K562 (cell line): ENCODE results near the gene IFNA14. TPM values are rescaled to one million over a fixed set of nuclear protein-coding genes. Genes with fewer than 3 reads are reported as not detected.
"Not testable (repeated sequence)": the region's sequence is repeated elsewhere in the genome, so short reads cannot be mapped to it uniquely, and the experiment has no call there.

ENCODE experiments used
- ATAC-seq: fragments of 200-7000 bp; cut with Tn5 transposase; 3 replicates; pipeline ENCODE4 v1.9.1; 2020; ENCODE audit warnings: moderate library complexity
- BruUV-seq: library from RNA; stranded (reverse); fragments of 400-500 nt; replicated peaks from 2 replicates; lab custom pipeline; 2021; lab: Mats Ljungman, UMichigan
- CTCF ChIA-PET: fragments of 300-600 bp; formaldehyde crosslinking; extraction: SDS; loops from one replicate; lab custom pipeline; 2021; ENCODE audit warnings: low intra/inter-chr PET ratio; lab: Yijun Ruan, JAX
- POLR2A ChIA-PET: fragments of 300-600, 350-650 bp; sonication (Branson Sonifier 250); formaldehyde crosslinking; extraction: SDS; loops from one replicate; lab custom pipeline; 2021; ENCODE audit warnings: antibody characterized with exemption, inconsistent platforms; lab: Yijun Ruan, JAX
- DNase-seq, 4 experiments: peaks; one replicate each; pipeline versions ENCODE4 v3.0.0 to v3.0.0-alpha.2; 2011 to 2018; ENCODE audit warnings: low spot score in 3 of 4, mixed read lengths in 3 of 4; ENCODE audit errors: extremely low read depth in 1 of 4
- FAIRE-seq: peaks from 2 replicates; lab custom pipeline; 2011; peaks lifted over from hg19 to GRCh38; lab: Jason Lieb, UNC
- H2AFZ ChIP-seq: 2 replicates; pipeline ENCODE4 v1.6.0; 2011; ENCODE audit warnings: low read depth, low read length, control low read depth, inconsistent platforms
- H3K27ac ChIP-seq: fragments of 200-600 bp; 3 replicates; pipeline ENCODE4 v1.8.0; 2011; ENCODE audit warnings: low read depth, mild to moderate bottlenecking, control low read depth, inconsistent platforms, low read length, moderate library complexity, mixed read lengths; ENCODE audit errors: extremely low read depth
- H3K27me3 ChIP-seq, 2 experiments: fragments of 300-600 bp in 1 of 2; 2 replicates in 1 of 2; 3 replicates in 1 of 2; pipeline versions ENCODE4 v1.6.0 to v1.8.0; 2011; ENCODE audit warnings: inconsistent platforms in 2 of 2, low read length in 2 of 2, mild to moderate bottlenecking in 1 of 2, mixed read lengths in 1 of 2, moderate library complexity in 1 of 2; ENCODE audit not compliant: control insufficient read depth in 2 of 2, insufficient read depth in 2 of 2
- H3K36me3 ChIP-seq: fragments of 300-600 bp; 3 replicates; pipeline ENCODE4 v1.8.0; 2011; ENCODE audit warnings: mild to moderate bottlenecking, low read length, inconsistent platforms; ENCODE audit not compliant: control insufficient read depth, insufficient read depth
- H3K4me1 ChIP-seq, 2 experiments: fragments of 200-600 bp in 1 of 2; replicated peaks in 1 of 2; 2 replicates in 1 of 2; 3 replicates in 1 of 2; pipeline versions ENCODE4 v1.5.1 to v1.8.0; 2011; ENCODE audit warnings: inconsistent platforms in 2 of 2, low read length in 2 of 2, mild to moderate bottlenecking in 1 of 2, mixed read lengths in 1 of 2, moderate library complexity in 1 of 2; ENCODE audit not compliant: control insufficient read depth in 2 of 2, insufficient read depth in 2 of 2
- H3K4me2 ChIP-seq: 2 replicates; pipeline ENCODE4 v1.6.1; 2011; ENCODE audit warnings: low read length, control low read depth, inconsistent platforms, mixed read lengths; ENCODE audit not compliant: insufficient read depth
- H3K4me3 ChIP-seq: fragments of 200-600 bp; sonication (generic), shearing (Covaris generic); 2 replicates; pipeline ENCODE4 v1.5.1; 2016; ENCODE audit warnings: control low read depth, inconsistent platforms
- H3K79me2 ChIP-seq: fragments of 200-600 bp; 3 replicates; pipeline ENCODE4 v1.8.0; 2011; ENCODE audit warnings: low read length, inconsistent platforms; ENCODE audit not compliant: control insufficient read depth, insufficient read depth
- H3K9ac ChIP-seq, 2 experiments: 2 replicates each; pipeline versions ENCODE4 v1.6.0 to v1.6.1; 2011; ENCODE audit warnings: low read depth in 2 of 2, low read length in 2 of 2, control low read depth in 1 of 2, inconsistent platforms in 1 of 2, mild to moderate bottlenecking in 1 of 2, mixed read lengths in 1 of 2; ENCODE audit not compliant: insufficient read depth in 1 of 2
- H3K9me1 ChIP-seq: one replicate; pipeline ENCODE4 v1.6.0; 2011; ENCODE audit warnings: inconsistent platforms, mild to moderate bottlenecking, low read length, moderate library complexity; ENCODE audit not compliant: control insufficient read depth, insufficient read depth
- H3K9me3 ChIP-seq: replicated peaks from 2 replicates; pipeline ENCODE4 v1.5.1; 2011; ENCODE audit warnings: low read depth, low read length, inconsistent platforms; ENCODE audit not compliant: control insufficient read depth, insufficient read depth
- H4K20me1 ChIP-seq: replicated peaks from 2 replicates; pipeline ENCODE4 v1.6.1; 2011; ENCODE audit warnings: low read length, inconsistent platforms, mixed read lengths; ENCODE audit not compliant: control insufficient read depth, insufficient read depth
- ARNT ChIP-seq, 2 experiments: fragments of 450-650 bp; IDR thresholded peaks; 2 replicates each; pipeline ENCODE4 v1.6.1; 2016; ENCODE audit warnings: mild to moderate bottlenecking in 1 of 2
- BDP1 ChIP-seq: IDR thresholded peaks from 3 replicates; pipeline ENCODE4 v1.6.1; 2011; ENCODE audit not compliant: insufficient read length, insufficient read depth
- CBX1 ChIP-seq: sonication (generic); IDR thresholded peaks from 2 replicates; pipeline ENCODE4 v1.6.1; 2016; ENCODE audit warnings: antibody characterized with exemption, low read depth, mild to moderate bottlenecking
- GATAD2A ChIP-seq: fragments of 450-650 bp; IDR thresholded peaks from 2 replicates; pipeline ENCODE4 v1.6.1; 2017
- HDAC1 ChIP-seq, 2 experiments: fragments of 450-650 bp; IDR thresholded peaks; 2 replicates each; pipeline ENCODE4 v1.6.1; 2016 to 2017; ENCODE audit warnings: inconsistent platforms in 1 of 2, mild to moderate bottlenecking in 1 of 2, moderate library complexity in 1 of 2
- HDAC3 ChIP-seq: fragments of 450-650 bp; IDR thresholded peaks from 2 replicates; pipeline ENCODE4 v1.6.1; 2018; ENCODE audit warnings: borderline replicate concordance, mild to moderate bottlenecking, moderate library complexity; ENCODE audit not compliant: partially characterized antibody
- KLF1 ChIP-seq: fragments of 450-650 bp; IDR thresholded peaks from 2 replicates; pipeline ENCODE4 v1.6.1; 2016; ENCODE audit warnings: missing genetic modification characterization, missing compliant biosample characterization
- MTA3 ChIP-seq: fragments of 450-650 bp; formaldehyde crosslinking; IDR thresholded peaks from 2 replicates; pipeline ENCODE4 v1.6.1; 2017; ENCODE audit warnings: mild to moderate bottlenecking, borderline replicate concordance
- NCOA4 ChIP-seq: fragments of 450-650 bp; IDR thresholded peaks from 2 replicates; pipeline ENCODE4 v1.6.1; 2018; ENCODE audit warnings: mild to moderate bottlenecking; ENCODE audit not compliant: partially characterized antibody
- NELFE ChIP-seq: IDR thresholded peaks from 2 replicates; pipeline ENCODE4 v1.6.1; 2011; ENCODE audit warnings: mild to moderate bottlenecking; ENCODE audit not compliant: insufficient read depth, insufficient read length
- PURB ChIP-seq: sonication (generic); formaldehyde crosslinking; IDR thresholded peaks from 2 replicates; pipeline ENCODE4 v1.9.0; 2021; ENCODE audit warnings: low read depth, mild to moderate bottlenecking, missing genetic modification reagents
- RBM15 ChIP-seq: fragments of 200-400 bp; formaldehyde crosslinking; IDR thresholded peaks from 2 replicates; pipeline ENCODE4 v1.6.1; 2018; ENCODE audit warnings: mild to moderate bottlenecking, low read length, moderate library complexity; ENCODE audit not compliant: insufficient read depth
- RNF2 ChIP-seq: sonication (generic); IDR thresholded peaks from 2 replicates; pipeline ENCODE4 v1.6.1; 2016
- TFAM ChIP-seq: fragments of 250-450 bp; sonication (Bioruptor Pico); conservative IDR thresholded peaks from 2 replicates; pipeline ENCODE4 v1.5.0; 2021; ENCODE audit warnings: mild to moderate bottlenecking, moderate library complexity
- ZBTB8A ChIP-seq: fragments of 450-650 bp; IDR thresholded peaks from 2 replicates; pipeline ENCODE4 v1.6.1; 2018; ENCODE audit warnings: mild to moderate bottlenecking, moderate library complexity; ENCODE audit not compliant: partially characterized antibody
- ZNF507 ChIP-seq: conservative IDR thresholded peaks from 2 replicates; pipeline ENCODE4 v1.6.1; 2017; ENCODE audit warnings: missing genetic modification characterization, missing compliant biosample characterization
- WGBS: fragments of 100-300 bp; shearing (Covaris generic); methylation state at CpG from one replicate; pipeline ENCODE4 v1.1.6; 2016; ENCODE audit warnings: low coverage, mixed read lengths; ENCODE audit not compliant: insufficient coverage; ENCODE audit errors: missing lambda C conversion rate; 5-methylcytosine and 5-hydroxymethylcytosine counted together
- in situ Hi-C: fragments of 300-500 bp; cut with MboI; formaldehyde crosslinking; loops from 4 replicates; pipeline ENCODE4 v1.15.0; 2018; ENCODE audit warnings: inconsistent platforms, mixed read lengths
- intact Hi-C: fragments of 100-400 bp; cut with micrococcal nuclease; formaldehyde crosslinking; loops from 2 replicates; pipeline ENCODE4 v1.14.2; 2022
- polyA plus RNA-seq, 8 experiments: library from polyadenylated mRNA; depleted of rRNA in 4 of 8; stranded (reverse) in 5 of 8; unstranded in 3 of 8; fragments of >200 nt; fragmentation: Nextera tagmentation in 2 of 8; fragmentation: Illumina TruSeq in 1 of 8; extraction: Ambion mirVana in 2 of 8; extraction: Trizol in 1 of 8; gene quantifications; 2 replicates each; pipeline versions ENCODE4 v1.2.1 to v1.2.3, GENCODE V29; 2011 to 2014; ENCODE audit warnings: inconsistent platforms in 1 of 8, missing spikeins in 1 of 8
- total RNA-seq, 7 experiments: library from RNA; depleted of rRNA in 6 of 7; stranded (reverse); fragments of >200 nt in 6 of 7; fragmentation: Illumina TruSeq in 2 of 7; extraction: Trizol in 2 of 7; gene quantifications; 2 replicates each; pipeline versions ENCODE4 v1.2.1 to v1.2.3, GENCODE V29; 2011 to 2021; ENCODE audit warnings: low replicate concordance in 1 of 7

IFNA14 gene
- total and polyA plus RNA-seq, 9 of the 15 experiments (the other 6 are each of a cell fraction or from before 2014, with no cell fraction given), result not detected

DNA sequence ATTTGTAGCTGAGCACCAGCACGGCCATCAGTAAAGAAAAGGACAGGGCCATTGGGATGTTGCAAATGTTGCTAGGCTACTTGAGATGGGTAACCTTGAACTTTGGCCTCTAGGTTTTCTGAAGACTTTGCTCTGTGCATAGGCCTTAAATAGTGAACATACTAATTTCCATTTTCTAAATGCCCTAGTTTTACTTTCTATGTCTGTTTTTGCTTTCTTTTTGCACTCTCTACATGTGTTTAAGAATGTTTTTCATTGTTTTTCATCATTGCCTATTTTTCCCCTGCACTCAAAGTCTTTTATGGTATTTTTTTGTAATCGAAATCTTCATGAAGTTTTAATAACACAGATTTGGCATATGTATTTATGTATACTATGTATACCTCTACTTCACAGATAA lies 11.7 kb downstream of the IFNA14 start, which contains the start of gene IFNA17:
IFNA17 (minus strand) TSS at position 101 of the 400 bp plus-strand sequence; CDS start at position 52, 49 bp downstream.
- Histone ChIP-seq H3K9ac (no peak within 1 kb of the TSS), H3K79me2 (no peaks in the 10 kb centered on the region), H3K36me3 (no peaks in the 10 kb centered on the region)
- ChIA-PET CTCF (no interaction called here), POLR2A (no interaction called here)
- FAIRE-seq, result no peak
- TF ChIP-seq RNF2 (no peak), KLF1 (tag) (no peak), GATAD2A (no peak), TFAM (CRISPR knock-in tag) (no peak), NELFE (no peak), PURB (CRISPR knock-in tag) (no peak), HDAC1 (IDR thresholded peaks at IDR 0.05) (no peak), MTA3 (no peak), BDP1 (no peak), NCOA4 (no peak), HDAC3 (no peak), ARNT (IDR thresholded peaks at IDR 0.05) (no peak), ZNF507 (no peak), RBM15 (no peak), ZBTB8A (no peak), CBX1 (no peak)
- TF ChIP-seq, all 486 proteins: peak for 0
- no TSS peak for BruUV-seq
- DNase-seq (no peak), ATAC-seq (no peak)
- H3K27me3 ChIP-seq, result no peaks in the 10 kb centered on the region
- no peak within 1 kb of the TSS for H3K27ac ChIP-seq
- no peak within 1 kb of the TSS for H3K4me2 ChIP-seq
- H2AFZ ChIP-seq, result no peak within 1 kb of the TSS
- no CpG with 5 or more reads among the region's 2 CpGs for WGBS
- no peaks in the 10 kb centered on the region for H3K9me3 ChIP-seq
- intact Hi-C loops, result no loop called here
- no peaks in the 10 kb centered on the region for H3K9me1 ChIP-seq
- H3K4me3 ChIP-seq, result no peak within 1 kb of the TSS
- no peaks in the 10 kb centered on the region for H4K20me1 ChIP-seq
- in situ Hi-C loops, result no loop called here
- H3K4me1 ChIP-seq, result no peaks in the 10 kb centered on the region

DNA sequence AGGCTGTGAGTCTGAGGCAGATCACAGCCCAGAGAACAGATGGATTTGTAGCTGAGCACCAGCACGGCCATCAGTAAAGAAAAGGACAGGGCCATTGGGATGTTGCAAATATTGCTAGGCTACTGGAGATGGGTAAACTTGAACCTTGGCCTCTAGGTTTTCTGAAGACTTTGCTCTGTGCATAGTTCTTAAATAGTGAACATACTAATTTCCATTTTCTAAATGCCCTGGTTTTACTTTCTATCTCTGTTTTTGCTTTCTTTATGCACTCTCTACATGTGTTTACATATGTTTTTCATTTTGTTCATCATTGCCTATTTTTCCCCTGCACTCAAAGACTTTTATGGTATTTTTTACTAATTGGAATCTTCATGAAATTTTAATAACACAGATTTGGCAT lies 22.6 kb downstream of the IFNA14 start, which contains the start of gene IFNA16:
IFNA16 (minus strand) TSS at position 101 of the 400 bp plus-strand sequence; CDS start at position 95, 6 bp downstream.
- H3K4me1 ChIP-seq, H3K9ac ChIP-seq, H3K27ac ChIP-seq, CTCF ChIA-PET, H3K9me1 ChIP-seq, H2AFZ ChIP-seq, POLR2A ChIA-PET, H3K79me2 ChIP-seq, ATAC-seq, H3K4me2 ChIP-seq, H3K36me3 ChIP-seq, BruUV-seq, H3K27me3 ChIP-seq, DNase-seq, intact Hi-C loops, FAIRE-seq, H3K9me3 ChIP-seq, H4K20me1 ChIP-seq, H3K4me3 ChIP-seq, in situ Hi-C loops: not testable (repeated sequence)
- WGBS, result no CpG with 5 or more reads among the region's 1 CpG
